ENCODE measurements around the gene UGT2A3. TPM values are rescaled to one million over a fixed set of nuclear protein-coding genes. Genes with fewer than 3 reads are reported as not detected.

UGT2A3 gene
- total RNA-seq, 2 donors from 2014 or later, result not detected

Other genes with a start within 250 kb of the UGT2A3 start
- not detected for gene UGT2B10, start 135.8 kb downstream of the UGT2A3 start, total RNA-seq
- not detected for gene UGT2B7, start 144.7 kb upstream of the UGT2A3 start, total RNA-seq